NB4 (cell line): ENCODE measurements around the gene RGS10.

Experiments
- DNase-seq: peaks from one replicate; pipeline ENCODE4 v3.0.0; 2010; ENCODE audit warnings: low read depth
- H3K4me3 ChIP-seq: one replicate; pipeline ENCODE4 v1.5.1; 2011; ENCODE audit warnings: mild to moderate bottlenecking, low read depth, low read length, moderate library complexity
- CTCF ChIP-seq: IDR thresholded peaks from one replicate; pipeline ENCODE4 v1.5.1; 2012; ENCODE audit warnings: low read depth, low read length
- MAX ChIP-seq: IDR thresholded peaks from 2 replicates; pipeline ENCODE4 v1.6.1; 2011; ENCODE audit warnings: low read depth, low read length
- MYC ChIP-seq: IDR thresholded peaks from 2 replicates; pipeline ENCODE4 v1.6.1; 2011; ENCODE audit warnings: low read depth, low read length
- POLR2A ChIP-seq: IDR thresholded peaks from 2 replicates; pipeline ENCODE4 v1.6.1; 2011; ENCODE audit warnings: mild to moderate bottlenecking; ENCODE audit not compliant: insufficient read length; ENCODE audit errors: extremely low read depth

RGS10 gene

GRCh38 chr10:119546009-119546408 is 3.5 kb upstream of the RGS10 start:
- TF ChIP-seq MYC, result no peak
- TF ChIP-seq POLR2A, result no peak
- TF ChIP-seq MAX, result no peak
- TF ChIP-seq CTCF, result no peak
- no peak overlapping the region for H3K4me3 ChIP-seq
- DNase-seq, result no peak

GRCh38 chr10:119545310-119545709 is 2.8 kb upstream of the RGS10 start:
- no peak overlapping the region for H3K4me3 ChIP-seq
- no peak for DNase-seq
- no peak for TF ChIP-seq MAX
- no peak for TF ChIP-seq POLR2A
- no peak for TF ChIP-seq CTCF
- no peak for TF ChIP-seq MYC

GRCh38 chr10:119543814-119544642 is 1.5 kb upstream of the RGS10 start:
- TF ChIP-seq MAX (no peak), MYC (no peak), CTCF (no peak), POLR2A (no peak)
- DNase-seq, result no peak
- no peak overlapping the region for H3K4me3 ChIP-seq

- peak; percentile 86 for DNase-seq
- H3K4me3 ChIP-seq, result peak overlapping the region; percentile 46
- TF ChIP-seq CTCF (peak; percentile 73), MAX (peak; percentile 91), POLR2A (peak; percentile 40), MYC (peak; percentile 93)
These were observed 682 bp upstream of the RGS10 start for GRCh38 chr10:119542988-119543813.

- TF ChIP-seq MYC, result no peak
- no peak for TF ChIP-seq MAX
- no peak for TF ChIP-seq CTCF
- TF ChIP-seq POLR2A, result no peak
- no peak for DNase-seq
These were observed 811 bp downstream of the RGS10 start for GRCh38 chr10:119541459-119542356.

More at GRCh38 chr10:119541459-119542356, 811 bp downstream of the RGS10 start:
- H3K4me3 ChIP-seq, result peak overlapping the region; percentile 59
